Suprapubic skin (tissue), 3 donors: ENCODE measurements around the gene P2RX7.

ENCODE experiments used
- EP300 ChIP-seq: sonication (generic); formaldehyde crosslinking; IDR thresholded peaks from one replicate; pipeline ENCODE4 v1.6.1; 2017; ENCODE audit warnings: antibody characterized with exemption
- TF ChIP-seq, protein P1 (sequence below), 2 donors: fragments of 200-600 bp in 1 of 2; fragments of 450-650 bp in 1 of 2; sonication (generic) in 1 of 2; IDR thresholded peaks; one replicate each; pipeline ENCODE4 v1.5.1; 2016 to 2019; ENCODE audit warnings: antibody characterized with exemption in 2 of 2, mild to moderate bottlenecking in 1 of 2, moderate library complexity in 1 of 2

DNA sequence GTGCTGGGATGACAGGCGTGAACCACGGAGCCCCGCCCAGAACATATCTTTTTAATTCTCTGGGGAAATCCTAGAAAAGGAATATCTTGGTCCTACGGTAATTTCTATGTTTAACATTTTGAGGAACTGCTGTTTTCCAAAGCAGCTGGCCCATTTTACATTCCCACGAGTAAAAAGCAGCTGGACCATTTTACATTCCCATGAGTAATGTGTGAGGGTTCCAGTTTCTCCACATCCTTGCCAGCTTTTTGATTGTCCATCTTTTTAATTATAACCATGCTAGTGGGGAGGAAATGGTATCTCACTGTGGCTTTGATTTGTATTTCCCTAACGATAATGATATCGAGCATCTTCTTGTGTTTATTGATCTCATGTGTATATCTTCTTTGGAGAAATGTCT is 72.8 kb downstream of the P2RX7 start:
- TF ChIP-seq, protein P1, sequence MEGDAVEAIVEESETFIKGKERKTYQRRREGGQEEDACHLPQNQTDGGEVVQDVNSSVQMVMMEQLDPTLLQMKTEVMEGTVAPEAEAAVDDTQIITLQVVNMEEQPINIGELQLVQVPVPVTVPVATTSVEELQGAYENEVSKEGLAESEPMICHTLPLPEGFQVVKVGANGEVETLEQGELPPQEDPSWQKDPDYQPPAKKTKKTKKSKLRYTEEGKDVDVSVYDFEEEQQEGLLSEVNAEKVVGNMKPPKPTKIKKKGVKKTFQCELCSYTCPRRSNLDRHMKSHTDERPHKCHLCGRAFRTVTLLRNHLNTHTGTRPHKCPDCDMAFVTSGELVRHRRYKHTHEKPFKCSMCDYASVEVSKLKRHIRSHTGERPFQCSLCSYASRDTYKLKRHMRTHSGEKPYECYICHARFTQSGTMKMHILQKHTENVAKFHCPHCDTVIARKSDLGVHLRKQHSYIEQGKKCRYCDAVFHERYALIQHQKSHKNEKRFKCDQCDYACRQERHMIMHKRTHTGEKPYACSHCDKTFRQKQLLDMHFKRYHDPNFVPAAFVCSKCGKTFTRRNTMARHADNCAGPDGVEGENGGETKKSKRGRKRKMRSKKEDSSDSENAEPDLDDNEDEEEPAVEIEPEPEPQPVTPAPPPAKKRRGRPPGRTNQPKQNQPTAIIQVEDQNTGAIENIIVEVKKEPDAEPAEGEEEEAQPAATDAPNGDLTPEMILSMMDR (IDR thresholded peaks at IDR 0.05): no peak
- TF ChIP-seq EP300: no peak
